Type B pancreatic cell (in vitro differentiated cells): ENCODE results near the gene INPP4B. TPM values are rescaled to one million over a fixed set of nuclear protein-coding genes. Genes with fewer than 3 reads are reported as not detected.
"Not testable (repeated sequence)": the region's sequence is repeated elsewhere in the genome, so short reads cannot be mapped to it uniquely, and the experiment has no call there.

Experiments used
- DNase-seq: peaks from one replicate; pipeline ENCODE4 v3.0.0; 2021; ENCODE audit warnings: mixed read lengths; ENCODE audit not compliant: unreplicated experiment; ENCODE audit errors: extremely low spot score
- H3K27ac Mint-ChIP-seq: 2 replicates; pipeline ENCODE4 v1.8.0; 2021; ENCODE audit warnings: mild to moderate bottlenecking, mixed read lengths
- H3K27me3 Mint-ChIP-seq: 2 replicates; pipeline ENCODE4 v1.8.0; 2021; ENCODE audit warnings: mixed read lengths
- H3K36me3 Mint-ChIP-seq: 2 replicates; pipeline ENCODE4 v1.8.0; 2021; ENCODE audit warnings: mixed read lengths
- H3K4me1 Mint-ChIP-seq: one replicate; pipeline ENCODE4 v1.8.0; 2021; ENCODE audit warnings: mixed read lengths; ENCODE audit not compliant: unreplicated experiment
- H3K4me3 Mint-ChIP-seq: 2 replicates; pipeline ENCODE4 v1.8.0; 2021; ENCODE audit warnings: mild to moderate bottlenecking, mixed read lengths
- H3K9me3 Mint-ChIP-seq: 2 replicates; pipeline ENCODE4 v1.8.0; 2021; ENCODE audit warnings: mixed read lengths
- total RNA-seq: library from RNA; stranded (reverse); gene quantifications from 2 replicates; pipeline ENCODE4 v1.2.1, GENCODE V29; 2021; ENCODE audit warnings: low replicate concordance
- TF ChIP-seq, protein P1 (sequence below): fragments of 200-600 bp; sonication (generic); conservative IDR thresholded peaks from 2 replicates; pipeline ENCODE4 v1.5.0; 2021; ENCODE audit warnings: antibody characterized with exemption, mild to moderate bottlenecking

INPP4B gene
- total RNA-seq, 1 donor from 2014 or later, result 9.0 TPM

- Mint-ChIP-seq H3K4me3 (peak overlapping the region; percentile 90), H3K27ac (no peak overlapping the region), H3K4me1 (peaks cover 60% of the 10 kb centered on the region), H3K9me3 (no peaks in the 10 kb centered on the region), H3K36me3 (peaks cover 5% of the 10 kb centered on the region), H3K27me3 (no peaks in the 10 kb centered on the region)
- TF ChIP-seq, protein P1, sequence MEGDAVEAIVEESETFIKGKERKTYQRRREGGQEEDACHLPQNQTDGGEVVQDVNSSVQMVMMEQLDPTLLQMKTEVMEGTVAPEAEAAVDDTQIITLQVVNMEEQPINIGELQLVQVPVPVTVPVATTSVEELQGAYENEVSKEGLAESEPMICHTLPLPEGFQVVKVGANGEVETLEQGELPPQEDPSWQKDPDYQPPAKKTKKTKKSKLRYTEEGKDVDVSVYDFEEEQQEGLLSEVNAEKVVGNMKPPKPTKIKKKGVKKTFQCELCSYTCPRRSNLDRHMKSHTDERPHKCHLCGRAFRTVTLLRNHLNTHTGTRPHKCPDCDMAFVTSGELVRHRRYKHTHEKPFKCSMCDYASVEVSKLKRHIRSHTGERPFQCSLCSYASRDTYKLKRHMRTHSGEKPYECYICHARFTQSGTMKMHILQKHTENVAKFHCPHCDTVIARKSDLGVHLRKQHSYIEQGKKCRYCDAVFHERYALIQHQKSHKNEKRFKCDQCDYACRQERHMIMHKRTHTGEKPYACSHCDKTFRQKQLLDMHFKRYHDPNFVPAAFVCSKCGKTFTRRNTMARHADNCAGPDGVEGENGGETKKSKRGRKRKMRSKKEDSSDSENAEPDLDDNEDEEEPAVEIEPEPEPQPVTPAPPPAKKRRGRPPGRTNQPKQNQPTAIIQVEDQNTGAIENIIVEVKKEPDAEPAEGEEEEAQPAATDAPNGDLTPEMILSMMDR, result no peak
- DNase-seq, result no peak
Observed at GRCh38 chr4:142404191-142404611, 441.9 kb downstream of the INPP4B start.

- Mint-ChIP-seq H3K9me3 (no peaks in the 10 kb centered on the region), H3K4me1 (peaks cover 61% of the 10 kb centered on the region)
Observed at GRCh38 chr4:142402900-142403299, 443.2 kb downstream of the INPP4B start.

DNA sequence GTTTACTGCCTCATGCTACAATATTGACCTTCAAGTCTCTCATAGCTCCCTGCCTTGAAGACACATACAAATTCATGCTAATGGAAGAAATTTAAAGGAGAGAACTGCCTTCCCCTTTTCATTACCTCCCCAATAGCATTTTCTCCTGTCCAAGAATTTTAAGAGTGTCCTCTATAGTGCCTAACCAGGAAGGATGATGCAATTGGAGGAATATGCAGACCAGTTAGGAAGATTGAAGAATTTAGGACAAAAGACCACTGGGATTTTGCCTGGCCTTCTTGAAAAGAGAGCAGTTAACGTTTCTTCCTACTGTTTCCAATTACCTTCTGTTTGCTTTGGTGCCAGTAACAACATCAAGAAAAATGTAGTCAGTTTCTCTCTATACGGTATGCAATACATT lies 443.9 kb downstream of the INPP4B start:
- Mint-ChIP-seq H3K4me1 (peaks cover 57% of the 10 kb centered on the region), H3K9me3 (no peaks in the 10 kb centered on the region), H3K27me3 (no peaks in the 10 kb centered on the region), H3K36me3 (peaks cover 10% of the 10 kb centered on the region), H3K4me3 (peak overlapping the region; percentile 76), H3K27ac (peak overlapping the region; percentile 42)
- TF ChIP-seq, protein P1, result no peak
- no peak for DNase-seq

More at GRCh38 chr4:142402900-142403299, 443.2 kb downstream of the INPP4B start:
- peak overlapping the region; percentile 42 for H3K27ac Mint-ChIP-seq
- peak overlapping the region; percentile 76 for H3K4me3 Mint-ChIP-seq
- H3K27me3 Mint-ChIP-seq, result no peaks in the 10 kb centered on the region
- no peak for DNase-seq
- peaks cover 10% of the 10 kb centered on the region for H3K36me3 Mint-ChIP-seq
- TF ChIP-seq, protein P1, result no peak

DNA sequence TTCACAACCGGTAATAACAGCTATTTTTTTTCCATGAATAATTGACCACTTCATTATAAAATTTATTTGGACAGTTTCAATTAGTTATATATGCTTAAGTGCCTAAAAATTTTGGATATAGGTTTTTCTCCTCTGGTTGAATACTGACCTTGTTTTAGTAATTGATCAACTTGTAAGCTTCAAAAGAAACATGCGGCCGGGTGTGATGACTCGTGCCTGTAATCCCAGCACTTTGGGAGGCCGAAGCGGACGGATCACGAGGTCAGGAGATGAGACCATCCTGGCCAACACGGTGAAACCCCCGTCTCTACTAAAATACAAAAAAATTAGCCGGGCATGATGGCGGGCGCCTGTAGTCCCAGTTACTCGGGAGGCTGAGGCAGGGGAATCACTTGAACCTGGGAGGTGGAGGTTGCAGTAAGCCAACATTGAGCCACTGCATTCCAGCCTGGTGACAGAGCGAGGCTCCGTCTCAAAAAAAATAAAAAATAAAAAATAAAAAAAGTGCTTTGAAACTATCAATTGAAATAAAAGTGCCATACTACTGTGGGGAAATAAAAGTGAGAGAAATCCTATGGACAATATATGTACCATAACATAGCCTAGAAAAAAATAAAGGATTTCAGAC lies 448.6 kb downstream of the INPP4B start:
- DNase-seq, H3K27me3 Mint-ChIP-seq, H3K27ac Mint-ChIP-seq, H3K4me3 Mint-ChIP-seq, H3K36me3 Mint-ChIP-seq, H3K9me3 Mint-ChIP-seq: not testable (repeated sequence)
- peaks cover 28% of the 10 kb centered on the region for H3K4me1 Mint-ChIP-seq

DNA sequence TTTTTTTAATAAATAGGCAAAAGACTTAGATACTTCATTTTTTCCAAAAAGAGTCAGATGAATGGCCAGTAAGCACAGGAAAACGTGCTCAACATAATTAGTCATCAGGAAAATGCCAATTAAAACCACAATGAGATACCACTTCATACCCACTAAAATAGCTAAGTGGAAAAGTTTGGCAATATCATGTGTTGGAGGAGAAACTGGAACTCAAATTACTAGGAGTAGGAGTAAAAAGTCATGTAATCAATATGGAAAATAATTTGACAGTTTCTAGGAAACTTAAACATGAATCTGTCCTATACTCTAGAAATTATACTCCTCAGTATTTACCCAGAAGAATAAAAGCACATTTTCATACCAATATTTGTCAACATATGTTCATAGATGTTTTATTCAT lies 449.8 kb downstream of the INPP4B start:
- peaks cover 4% of the 10 kb centered on the region for H3K9me3 Mint-ChIP-seq

DNA sequence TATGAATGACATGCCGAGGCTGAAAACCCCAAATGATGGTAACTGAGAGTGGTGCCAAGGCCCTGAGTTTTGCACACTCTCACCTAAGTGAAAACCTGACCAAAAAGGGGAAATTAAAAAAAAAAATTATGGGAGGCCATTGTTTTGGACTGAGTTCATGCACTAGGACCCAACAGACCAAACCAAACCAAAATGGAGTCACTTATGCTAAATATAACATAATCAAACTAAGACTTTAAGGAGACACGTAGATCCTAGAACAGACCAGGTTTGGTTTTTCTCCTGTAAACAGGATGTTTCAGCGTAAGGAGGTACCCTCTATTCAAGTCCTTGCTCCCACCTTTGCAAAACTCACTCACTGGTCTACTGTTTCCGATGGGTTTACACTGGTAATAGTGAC lies 453.0 kb downstream of the INPP4B start:
- Mint-ChIP-seq H3K27me3 (no peaks in the 10 kb centered on the region), H3K27ac (no peak overlapping the region), H3K4me1 (no peaks in the 10 kb centered on the region), H3K4me3 (no peak overlapping the region), H3K9me3 (peaks cover 4% of the 10 kb centered on the region), H3K36me3 (no peaks in the 10 kb centered on the region)
- no peak for DNase-seq
- TF ChIP-seq, protein P1, result no peak

More for the DNA sequence above, 449.8 kb downstream of the INPP4B start:
- Mint-ChIP-seq H3K27ac (no peak overlapping the region), H3K4me3 (no peak overlapping the region), H3K36me3 (peaks cover 10% of the 10 kb centered on the region), H3K4me1 (peaks cover 19% of the 10 kb centered on the region), H3K27me3 (no peaks in the 10 kb centered on the region)
- no peak for DNase-seq
- TF ChIP-seq, protein P1, result no peak
